HepG2 (cell line): ENCODE results near the gene NDE1. TPM values are rescaled to one million over a fixed set of nuclear protein-coding genes. Genes with fewer than 3 reads are reported as not detected.
A peak's percentile ranks its signal among the peaks of the same experiment; 100 is the strongest.

Source experiments
- BATF2 ChIP-seq: sonication (generic); formaldehyde crosslinking; IDR thresholded peaks from 2 replicates; pipeline ENCODE4 v1.8.0; 2022; ENCODE audit warnings: mild to moderate bottlenecking, missing genetic modification reagents, moderate library complexity
- DNMT1 ChIP-seq: sonication (generic); formaldehyde crosslinking; IDR thresholded peaks from 2 replicates; pipeline ENCODE4 v1.5.1; 2020; ENCODE audit warnings: mild to moderate bottlenecking, missing genetic modification reagents
- NBN ChIP-seq: fragments of 450-650 bp; conservative IDR thresholded peaks from 2 replicates; pipeline ENCODE4 v1.6.1; 2017
- NFKB2 ChIP-seq: sonication (generic); formaldehyde crosslinking; IDR thresholded peaks from 2 replicates; pipeline ENCODE4 v1.4.0; 2020; ENCODE audit warnings: missing genetic modification reagents, borderline replicate concordance
- POGK ChIP-seq: sonication (generic); formaldehyde crosslinking; conservative IDR thresholded peaks from 2 replicates; pipeline ENCODE4 v1.8.0; 2022; ENCODE audit warnings: mild to moderate bottlenecking, moderate library complexity, missing genetic modification reagents
- SOX13 ChIP-seq, 3 experiments: fragments of 450-650 bp in 1 of 3; sonication (generic) in 1 of 3; formaldehyde crosslinking in 1 of 3; IDR thresholded peaks in 2 of 3; conservative IDR thresholded peaks in 1 of 3; 2 replicates each; pipeline versions ENCODE4 v1.5.0 to v1.6.1; 2016 to 2020; ENCODE audit warnings: antibody characterized with exemption in 1 of 3, mild to moderate bottlenecking in 1 of 3, missing compliant biosample characterization in 1 of 3, missing genetic modification reagents in 1 of 3, moderate library complexity in 1 of 3
- ZBTB21 ChIP-seq: sonication (generic); formaldehyde crosslinking; IDR thresholded peaks from 2 replicates; pipeline ENCODE4 v1.4.0; 2020; ENCODE audit warnings: missing genetic modification reagents
- ZBTB44 ChIP-seq: sonication (generic); formaldehyde crosslinking; IDR thresholded peaks from 2 replicates; pipeline ENCODE4 v1.4.0; 2020; ENCODE audit warnings: missing genetic modification reagents
- ZNF317 ChIP-seq: sonication (generic); formaldehyde crosslinking; IDR thresholded peaks from 2 replicates; pipeline ENCODE4 v1.5.0; 2020; ENCODE audit warnings: mild to moderate bottlenecking, missing genetic modification reagents
- ZNF503 ChIP-seq: sonication (generic); formaldehyde crosslinking; IDR thresholded peaks from 2 replicates; pipeline ENCODE4 v1.4.0; 2020; ENCODE audit warnings: missing genetic modification reagents
- ZNF512 ChIP-seq: sonication (generic); formaldehyde crosslinking; IDR thresholded peaks from 2 replicates; pipeline ENCODE4 v1.4.0; 2020; ENCODE audit warnings: mild to moderate bottlenecking, missing genetic modification reagents
- ZNF558 ChIP-seq: sonication (generic); formaldehyde crosslinking; IDR thresholded peaks from 2 replicates; pipeline ENCODE4 v1.9.0; 2022; ENCODE audit warnings: mild to moderate bottlenecking, missing genetic modification reagents, borderline replicate concordance
- ZNF563 ChIP-seq: sonication (generic); formaldehyde crosslinking; IDR thresholded peaks from 2 replicates; pipeline ENCODE4 v1.8.0; 2022; ENCODE audit warnings: mild to moderate bottlenecking, moderate library complexity, missing genetic modification reagents
- ZNF589 ChIP-seq: sonication (generic); formaldehyde crosslinking; conservative IDR thresholded peaks from 2 replicates; pipeline ENCODE4 v1.8.0; 2022; ENCODE audit warnings: mild to moderate bottlenecking, moderate library complexity, missing genetic modification reagents
- ZNF670 ChIP-seq: sonication (generic); formaldehyde crosslinking; IDR thresholded peaks from 2 replicates; pipeline ENCODE4 v1.8.0; 2022; ENCODE audit warnings: mild to moderate bottlenecking, missing genetic modification reagents, borderline replicate concordance
- ZNF710 ChIP-seq: sonication (generic); formaldehyde crosslinking; IDR thresholded peaks from 2 replicates; pipeline ENCODE4 v1.5.0; 2020; ENCODE audit warnings: mild to moderate bottlenecking, missing genetic modification reagents, borderline replicate concordance
- ZNF777 ChIP-seq: sonication (generic); formaldehyde crosslinking; IDR thresholded peaks from 2 replicates; pipeline ENCODE4 v1.4.0; 2020; ENCODE audit warnings: missing genetic modification reagents
- polyA plus RNA-seq, 8 experiments: library from polyadenylated mRNA; depleted of rRNA in 3 of 8; stranded (reverse) in 7 of 8; unstranded in 1 of 8; fragments of >200 nt; fragmentation: Illumina TruSeq in 4 of 8; extraction: Trizol in 4 of 8; gene quantifications; 2 replicates each; pipeline versions ENCODE4 v1.2.1 to v1.2.3, GENCODE V29; 2011 to 2016; ENCODE audit warnings: low read depth in 4 of 8, missing spikeins in 1 of 8, mixed read lengths in 1 of 8; ENCODE audit not compliant: insufficient read depth in 1 of 8
- total RNA-seq, 5 experiments: library from RNA; depleted of rRNA; stranded (reverse); fragments of >200 nt; fragmentation: Illumina TruSeq; extraction: Trizol; gene quantifications; 2 replicates each; pipeline ENCODE4 v1.2.3, GENCODE V29; 2016; ENCODE audit warnings: low read depth in 1 of 5

Gene NDE1
- total and polyA plus RNA-seq, 2 of the 13 experiments (the other 11 are each of a cell fraction or from before 2014, with no cell fraction given), result 40.9 to 72.5 TPM

- TF ChIP-seq NBN, result no peak
- peak; percentile 58 for TF ChIP-seq ZBTB21 (CRISPR knock-in tag)
- TF ChIP-seq POGK (CRISPR knock-in tag), result peak; percentile 84
- TF ChIP-seq ZNF317, result peak; percentile 39
- TF ChIP-seq ZBTB44 (CRISPR knock-in tag), result 0 out of 2 replicates have a peak, but pooled peaks have one; percentile 38
- TF ChIP-seq ZNF563 (CRISPR knock-in tag), result 0 out of 2 replicates have a peak, but pooled peaks have one; percentile 16
- peak; percentile 72 for TF ChIP-seq ZNF503 (CRISPR knock-in tag)
- TF ChIP-seq ZNF589 (CRISPR knock-in tag), result peak; percentile 85; the same call in 1 of the 2 replicates
- TF ChIP-seq ZNF670 (CRISPR knock-in tag), result peak; percentile 70; the same call in 1 of the 2 replicates
- TF ChIP-seq NFKB2 (CRISPR knock-in tag), result peak; percentile 70; the same call in 1 of the 2 replicates
- peak; percentile 75 for TF ChIP-seq ZNF777 (CRISPR knock-in tag)
- peak; percentile 34; the same call in 1 of the 2 replicates for TF ChIP-seq BATF2 (CRISPR knock-in tag)
- 0 out of 2 replicates have a peak, but pooled peaks have one; percentile 42 for TF ChIP-seq DNMT1 (CRISPR knock-in tag)
- no peak for TF ChIP-seq ZNF512 (CRISPR knock-in tag)
- TF ChIP-seq ZNF710 (CRISPR knock-in tag), result peak; percentile 74; the same call in 1 of the 2 replicates
- TF ChIP-seq SOX13 (IDR thresholded peaks at IDR 0.05), result no peak; the same call in 1 of the 2 replicates
- peak in 1 of 2 experiments; percentile 60; a peak in 1 of 4 replicates for TF ChIP-seq SOX13 (CRISPR knock-in tag; conservative IDR thresholded peaks at IDR 0.05 in 1 of 2, IDR thresholded peaks at IDR 0.05 in 1 of 2)
- peak; percentile 94; the same call in 1 of the 2 replicates for TF ChIP-seq ZNF558 (CRISPR knock-in tag)
Measured at GRCh38 chr16:15642557-15643047, 7.4 kb upstream of the NDE1 start (continued).
